GM18867 (cell line): Measurements from ENCODE around the gene PLXNA1.

Source experiments
- ATAC-seq: cut with Tn5 transposase; IDR thresholded peaks from one replicate; pipeline ENCODE4 v1.9.1; 2021; ENCODE audit warnings: mild to moderate bottlenecking, moderate library complexity; ENCODE audit not compliant: unreplicated experiment

PLXNA1 gene

DNA sequence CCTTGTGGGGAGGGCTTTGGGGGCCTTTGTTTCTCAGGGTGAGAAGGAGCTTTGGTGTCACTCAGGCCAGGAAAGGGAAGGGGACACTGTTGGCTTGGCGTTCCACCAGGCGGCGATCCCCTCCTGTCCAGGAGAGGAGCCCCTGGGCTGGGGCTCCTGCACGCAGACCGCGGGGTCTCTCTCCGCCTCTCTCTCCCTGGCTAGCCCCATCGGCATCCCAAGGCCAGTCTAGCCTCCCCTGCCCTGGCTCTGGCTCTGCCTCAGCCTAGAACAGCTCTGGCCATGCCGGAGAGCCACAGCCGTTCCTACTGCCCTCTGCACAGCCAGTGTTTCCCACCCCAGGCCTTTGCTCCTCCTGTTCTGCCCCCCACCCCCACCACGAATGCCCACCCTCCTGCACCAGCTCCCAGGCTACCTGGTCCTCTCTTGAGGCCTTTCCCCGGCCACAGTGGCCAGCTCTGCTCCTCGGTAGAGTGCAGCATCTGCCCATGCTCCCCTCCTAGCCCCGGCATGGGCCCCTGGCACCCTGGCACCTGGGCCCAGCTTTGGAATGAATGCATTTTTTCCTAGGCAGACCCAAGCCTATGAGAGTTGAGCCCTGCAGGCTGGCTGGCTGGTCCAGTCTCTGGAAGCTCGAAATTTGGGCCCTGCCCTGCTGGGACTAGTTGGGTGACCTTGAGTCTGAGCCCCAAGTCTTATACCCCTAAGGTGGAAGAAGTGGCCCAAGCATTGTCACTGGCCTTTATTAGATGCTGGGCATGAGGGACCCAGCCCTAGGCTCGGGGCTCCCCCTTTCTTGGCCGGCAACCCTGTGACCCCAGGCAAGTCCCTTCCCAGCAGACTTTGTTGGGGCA is 2.4 kb downstream of the PLXNA1 start:
- no peak for ATAC-seq

DNA sequence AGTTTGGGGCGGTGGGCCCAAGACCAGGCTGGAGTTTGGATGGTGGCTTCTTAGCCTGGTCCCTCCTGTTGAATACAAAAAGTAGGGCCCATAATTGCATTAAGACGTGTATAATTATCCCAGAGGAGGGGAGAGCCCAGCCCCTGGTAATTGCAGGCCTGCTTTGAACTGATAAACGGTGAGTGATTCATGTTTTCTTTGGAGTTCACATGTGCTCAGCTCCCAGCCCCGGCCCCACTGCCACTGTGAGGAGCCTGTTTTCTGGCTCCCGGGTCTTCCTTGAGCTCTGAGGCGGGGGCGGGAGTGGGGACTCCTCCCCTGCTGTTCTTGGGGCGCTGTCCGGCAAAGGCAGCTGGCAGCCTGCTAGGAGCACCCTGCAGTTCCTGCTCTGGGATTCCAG is 3.1 kb downstream of the PLXNA1 start:
- no peak for ATAC-seq

DNA sequence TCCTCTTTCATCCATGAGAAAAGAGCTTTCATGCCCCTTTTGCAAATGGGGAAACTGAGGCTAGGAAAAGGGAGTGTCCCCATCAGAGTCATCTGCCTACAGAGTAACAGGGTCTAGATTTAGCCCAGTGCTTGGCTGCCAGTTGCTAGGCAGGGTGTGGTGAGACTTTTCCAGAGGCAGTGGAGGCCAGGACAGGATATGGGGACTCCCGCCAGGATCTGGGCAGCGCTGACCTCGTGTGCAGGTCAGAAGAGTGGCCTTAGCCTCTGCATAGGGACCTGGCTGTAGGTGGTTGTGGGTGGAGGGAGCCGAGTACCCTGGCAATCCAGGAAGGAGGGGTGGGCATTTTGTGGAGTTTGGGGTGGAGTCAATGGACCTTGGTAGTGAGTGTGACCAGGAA is 4.2 kb downstream of the PLXNA1 start:
- no peak for ATAC-seq

DNA sequence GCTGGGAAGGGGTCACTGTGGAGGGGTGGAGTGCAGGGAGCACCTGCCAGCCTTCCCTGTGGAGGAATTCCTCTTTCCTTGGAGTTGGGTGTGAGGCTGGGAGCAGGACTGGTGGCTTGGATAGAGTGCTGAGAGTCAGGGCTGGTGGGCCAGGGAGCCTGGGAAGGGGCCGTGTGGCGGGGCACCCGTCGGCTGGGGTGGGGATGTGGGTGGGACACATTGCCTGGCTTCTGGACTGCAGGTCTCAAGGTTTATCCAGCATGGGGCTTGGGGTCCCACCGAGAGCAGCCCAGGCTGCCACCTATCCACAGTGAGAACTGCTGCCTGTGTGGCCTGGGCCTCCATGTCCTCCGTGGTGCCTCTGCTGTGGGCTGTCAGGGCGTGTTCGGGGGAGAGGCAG is 4.7 kb downstream of the PLXNA1 start:
- ATAC-seq: no peak

DNA sequence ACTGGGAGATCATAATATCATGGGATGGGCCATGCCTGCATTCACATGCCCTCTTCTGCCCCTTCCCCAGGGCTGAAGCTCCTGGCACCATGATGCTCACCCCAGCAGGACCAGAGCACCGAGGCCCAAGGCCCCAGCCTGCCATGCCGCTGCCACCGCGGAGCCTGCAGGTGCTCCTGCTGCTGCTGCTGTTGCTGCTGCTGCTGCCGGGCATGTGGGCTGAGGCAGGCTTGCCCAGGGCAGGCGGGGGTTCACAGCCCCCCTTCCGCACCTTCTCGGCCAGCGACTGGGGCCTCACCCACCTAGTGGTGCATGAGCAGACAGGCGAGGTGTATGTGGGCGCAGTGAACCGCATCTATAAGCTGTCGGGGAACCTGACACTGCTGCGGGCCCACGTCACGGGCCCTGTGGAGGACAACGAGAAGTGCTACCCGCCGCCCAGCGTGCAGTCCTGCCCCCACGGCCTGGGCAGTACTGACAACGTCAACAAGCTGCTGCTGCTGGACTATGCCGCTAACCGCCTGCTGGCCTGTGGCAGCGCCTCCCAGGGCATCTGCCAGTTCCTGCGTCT is 5.6 kb downstream of the PLXNA1 start:
- ATAC-seq: no peak

DNA sequence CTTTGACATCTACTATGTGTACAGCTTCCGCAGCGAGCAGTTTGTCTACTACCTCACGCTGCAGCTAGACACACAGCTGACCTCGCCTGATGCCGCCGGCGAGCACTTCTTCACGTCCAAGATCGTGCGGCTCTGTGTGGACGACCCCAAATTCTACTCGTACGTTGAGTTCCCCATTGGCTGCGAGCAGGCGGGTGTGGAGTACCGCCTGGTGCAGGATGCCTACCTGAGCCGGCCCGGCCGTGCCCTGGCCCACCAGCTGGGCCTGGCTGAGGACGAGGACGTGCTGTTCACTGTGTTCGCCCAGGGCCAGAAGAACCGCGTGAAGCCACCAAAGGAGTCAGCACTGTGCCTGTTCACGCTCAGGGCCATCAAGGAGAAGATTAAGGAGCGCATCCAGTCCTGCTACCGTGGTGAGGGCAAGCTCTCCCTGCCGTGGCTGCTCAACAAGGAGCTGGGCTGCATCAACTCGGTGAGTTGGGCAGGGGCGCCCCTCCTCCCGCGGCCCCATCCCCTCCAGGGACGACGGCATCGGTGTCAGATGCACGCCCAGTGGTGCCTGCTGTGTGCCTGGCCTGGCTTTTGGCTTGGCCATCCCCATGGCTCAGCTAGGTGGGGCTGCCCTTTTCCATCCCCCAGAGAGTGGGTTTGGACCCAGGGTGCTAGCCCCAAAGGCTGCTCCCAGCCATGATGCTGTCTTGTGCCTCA is 6.6 kb downstream of the PLXNA1 start:
- ATAC-seq: no peak

DNA sequence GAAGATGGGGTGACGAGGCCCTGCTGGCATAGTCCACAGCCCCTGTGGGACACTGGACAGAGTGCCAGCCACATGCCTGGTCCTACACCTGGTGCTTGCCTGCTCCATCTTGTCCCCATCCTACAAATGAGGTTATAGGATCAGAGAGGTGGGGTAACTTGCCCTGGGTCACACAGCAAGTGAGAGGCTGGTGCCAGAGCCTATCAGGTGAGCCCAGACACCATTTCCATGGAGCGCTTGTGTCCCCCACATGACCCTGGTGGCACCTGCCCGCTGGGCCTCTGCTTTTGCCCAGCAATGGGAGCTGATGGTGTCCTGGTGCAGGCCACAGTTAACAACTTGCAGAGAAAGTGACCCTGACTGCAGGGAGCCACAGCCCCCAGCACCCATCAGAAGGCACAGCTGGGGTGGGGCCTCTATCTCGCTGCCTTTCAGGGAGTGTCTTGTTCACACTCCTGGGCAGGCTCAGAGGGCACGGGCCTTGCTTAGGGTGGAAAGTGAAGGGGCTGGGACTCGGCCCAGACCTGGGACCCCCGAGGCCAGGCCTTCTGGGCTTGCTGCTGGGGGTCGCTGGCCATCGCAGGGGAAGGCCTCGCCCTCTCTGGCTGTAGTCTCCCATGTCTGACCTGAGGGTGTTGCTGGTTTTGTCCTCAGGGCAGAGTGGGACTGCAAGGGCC is 7.2 kb downstream of the PLXNA1 start:
- no peak for ATAC-seq

DNA sequence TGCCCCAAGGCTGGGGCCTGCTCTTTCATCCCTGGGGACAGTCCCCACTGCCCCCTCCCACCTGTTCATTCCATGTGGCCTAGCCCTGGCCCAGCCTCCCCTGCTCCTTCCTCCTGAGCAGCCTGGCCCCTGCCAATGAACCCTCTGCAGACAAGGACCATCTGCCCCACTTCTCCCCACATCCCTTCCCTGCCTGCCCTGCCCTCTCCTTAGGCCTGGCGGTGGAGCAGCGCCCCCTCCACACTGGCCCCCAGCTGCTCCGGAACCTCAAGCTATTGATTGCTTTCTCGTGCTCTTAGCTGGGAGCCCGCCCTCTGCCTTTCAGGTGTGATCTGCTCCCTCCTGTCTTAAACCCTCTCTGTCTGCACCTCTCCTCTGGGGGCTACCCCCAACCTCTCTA is 8.0 kb downstream of the PLXNA1 start:
- no peak for ATAC-seq

DNA sequence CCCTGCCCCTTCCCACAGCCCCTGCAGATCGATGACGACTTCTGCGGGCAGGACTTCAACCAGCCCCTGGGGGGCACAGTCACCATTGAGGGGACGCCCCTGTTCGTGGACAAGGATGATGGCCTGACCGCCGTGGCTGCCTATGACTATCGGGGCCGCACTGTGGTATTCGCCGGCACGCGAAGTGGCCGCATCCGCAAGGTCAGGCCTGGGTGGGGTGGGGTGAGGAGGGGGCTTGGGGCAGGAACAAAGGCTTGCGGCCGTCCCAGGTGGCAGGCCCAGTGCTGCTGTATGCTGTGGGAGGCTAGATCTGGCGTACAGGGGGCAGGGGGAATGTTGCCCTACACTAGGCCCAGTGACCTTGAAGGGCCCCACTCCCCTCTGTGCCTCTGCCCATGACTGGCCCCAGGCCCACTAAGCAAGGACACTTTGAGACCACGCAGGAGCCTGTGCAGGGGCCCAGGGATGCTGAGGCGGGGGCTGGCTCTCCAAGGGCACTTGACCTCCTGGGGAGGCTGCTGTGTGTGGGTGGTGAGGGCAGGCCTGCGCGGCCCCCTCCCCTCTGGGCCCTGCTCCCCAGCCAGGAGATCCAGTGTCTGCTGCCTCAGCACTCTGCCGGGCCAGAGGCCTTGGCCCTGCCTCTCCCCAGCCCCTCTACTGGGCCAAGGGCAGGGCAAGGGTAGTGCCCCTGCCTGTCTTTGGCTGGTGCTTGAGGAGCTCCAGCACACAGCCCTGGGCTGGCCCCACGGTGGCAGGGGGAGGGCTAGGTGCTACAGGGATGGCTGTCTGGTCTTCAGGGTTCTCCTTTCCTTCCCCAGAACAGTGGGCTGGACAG is 8.7 kb downstream of the PLXNA1 start:
- ATAC-seq: no peak

DNA sequence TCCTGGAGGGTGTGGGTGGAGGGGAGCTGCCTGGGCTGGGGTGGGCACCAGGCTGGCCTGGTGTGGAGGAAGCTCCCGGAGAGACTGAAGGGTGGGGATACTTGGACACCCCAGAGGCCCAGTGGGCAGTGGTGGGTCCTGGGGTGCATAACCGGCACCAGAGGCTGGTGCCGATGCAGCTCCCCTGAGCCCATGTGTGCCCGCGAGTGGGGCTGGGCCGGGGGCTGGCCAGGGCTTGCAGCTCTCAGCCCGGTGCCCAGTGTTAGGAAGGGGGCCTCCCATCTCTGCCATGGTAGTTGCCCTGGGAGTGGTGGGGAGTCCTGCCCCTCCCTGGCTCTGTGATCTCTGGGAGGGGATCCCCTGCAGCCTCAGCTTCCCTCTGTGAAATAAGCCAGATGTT is 9.3 kb downstream of the PLXNA1 start:
- ATAC-seq: no peak

DNA sequence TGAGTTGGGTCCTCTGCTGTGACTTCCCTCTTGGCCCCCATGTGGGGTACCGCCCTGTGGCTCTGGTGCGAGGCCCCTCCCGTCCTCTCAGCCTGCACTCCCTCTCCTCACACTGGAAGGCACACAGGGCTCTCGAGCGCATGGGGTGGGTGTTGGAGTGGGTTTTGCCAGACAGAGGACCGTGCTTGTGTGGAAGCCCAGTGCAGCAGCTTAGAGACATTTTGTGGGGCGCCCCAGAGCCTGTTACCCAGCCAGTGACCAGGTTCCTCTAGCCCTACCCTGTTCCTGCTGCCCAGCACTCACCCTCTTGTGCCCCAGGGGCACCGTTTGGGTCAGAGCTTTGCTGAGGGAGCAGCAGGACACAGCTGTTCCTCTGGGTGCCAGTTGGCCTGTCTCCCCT is 9.9 kb downstream of the PLXNA1 start:
- ATAC-seq: no peak

DNA sequence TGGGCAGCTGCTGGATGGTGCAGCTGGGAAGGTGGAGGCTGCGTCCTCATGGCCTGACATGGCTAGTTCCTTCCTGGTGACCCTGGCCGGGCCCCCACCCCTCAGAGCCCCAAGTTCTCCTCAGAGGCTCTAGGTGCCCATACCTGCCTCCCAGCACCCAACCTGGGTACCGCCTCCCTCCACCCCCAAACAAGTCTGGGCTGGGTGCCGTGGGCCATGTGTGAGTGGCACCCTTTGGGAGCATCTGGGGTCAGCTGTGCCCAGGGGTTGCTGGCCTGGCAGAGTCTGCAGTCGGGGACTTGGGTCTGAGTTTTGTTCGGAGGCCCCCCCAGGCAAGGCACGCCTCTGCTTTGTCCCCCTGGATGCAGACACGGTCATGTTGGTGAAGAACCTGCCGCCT is 10.5 kb downstream of the PLXNA1 start:
- ATAC-seq: no peak

DNA sequence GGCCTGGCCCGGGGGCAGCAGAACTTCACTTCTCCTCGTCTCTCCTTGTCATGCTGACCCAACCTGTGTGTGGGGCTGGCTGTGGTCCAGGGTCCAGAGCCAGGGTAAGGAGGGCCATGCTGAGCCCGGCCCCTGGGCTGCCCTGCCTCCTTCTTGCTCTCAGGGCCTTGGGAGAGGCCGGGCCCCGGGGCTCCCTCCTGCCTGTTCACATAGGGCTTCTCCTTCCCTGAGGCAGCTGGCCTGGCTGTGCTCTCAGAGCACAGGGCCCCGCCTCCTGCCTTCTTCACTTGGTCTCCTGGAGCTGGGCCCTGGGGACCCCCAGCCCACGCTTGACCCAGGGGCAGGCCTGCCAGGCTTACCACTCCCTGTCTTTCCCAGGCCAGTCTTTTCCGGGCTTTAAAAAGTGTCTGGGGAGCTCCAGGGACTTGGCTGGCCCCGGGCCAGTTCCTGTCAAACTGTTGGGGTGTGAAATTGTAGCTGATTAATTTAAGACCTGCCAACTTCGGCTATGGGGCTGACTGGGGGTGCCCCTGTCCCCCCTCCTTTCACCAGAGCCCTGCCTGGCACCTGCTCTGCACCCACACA is 11.8 kb downstream of the PLXNA1 start:
- ATAC-seq: no peak

DNA sequence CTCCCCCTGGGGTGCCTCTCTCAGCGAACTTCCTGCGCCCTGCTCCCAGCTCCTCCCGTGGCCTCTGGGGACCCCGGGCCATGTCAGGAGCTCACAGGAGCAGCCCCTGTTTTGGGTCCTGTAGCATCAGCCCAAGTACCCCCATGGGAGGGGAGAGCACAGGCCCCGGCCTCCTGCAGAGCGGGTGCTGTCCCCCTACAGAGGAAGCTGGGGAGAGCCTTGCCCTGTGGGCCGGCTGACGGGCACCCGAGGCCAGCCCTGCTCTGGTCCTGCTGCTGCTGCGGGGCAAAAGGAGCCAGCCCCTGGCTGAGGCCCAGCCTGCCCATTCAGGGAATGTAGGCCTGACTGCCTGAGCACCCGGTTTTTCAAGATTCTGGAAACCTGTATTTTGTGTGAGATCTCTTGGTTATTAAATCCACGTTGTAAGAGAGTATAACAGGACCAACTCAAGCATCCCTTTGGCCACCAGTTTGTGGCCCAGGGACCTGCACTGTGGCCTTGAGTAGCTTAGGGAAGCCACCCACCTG is 12.4 kb downstream of the PLXNA1 start:
- ATAC-seq: no peak

DNA sequence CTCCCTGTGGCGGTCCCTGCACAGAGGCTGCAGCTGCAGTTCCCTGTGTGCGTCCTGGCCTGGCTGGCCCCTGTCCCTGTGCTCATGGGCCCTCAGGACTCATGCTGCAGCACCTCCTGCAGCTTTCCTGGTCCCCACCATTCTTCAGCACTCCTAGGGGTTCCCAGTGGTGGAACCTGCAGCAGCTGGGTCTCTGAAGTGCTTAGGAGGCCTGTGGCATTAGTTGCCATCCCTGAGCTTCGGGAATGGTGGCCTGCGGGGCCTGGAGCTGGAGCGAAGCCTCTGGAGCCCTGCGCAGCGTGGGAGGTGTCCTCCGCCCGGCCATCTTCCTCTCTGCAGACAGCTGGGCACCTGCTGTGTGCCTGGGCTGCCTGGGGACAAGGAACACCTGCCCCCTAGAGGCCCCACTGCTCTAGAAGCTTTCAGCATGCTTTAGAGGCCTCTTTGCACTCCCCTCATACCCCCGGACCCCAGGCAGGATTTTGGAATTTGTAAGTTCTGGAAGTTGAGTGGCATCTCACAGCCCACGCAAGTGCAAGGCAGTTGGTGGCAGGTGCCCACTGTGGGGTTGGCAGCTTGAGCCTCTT is 13.1 kb downstream of the PLXNA1 start:
- no peak for ATAC-seq

DNA sequence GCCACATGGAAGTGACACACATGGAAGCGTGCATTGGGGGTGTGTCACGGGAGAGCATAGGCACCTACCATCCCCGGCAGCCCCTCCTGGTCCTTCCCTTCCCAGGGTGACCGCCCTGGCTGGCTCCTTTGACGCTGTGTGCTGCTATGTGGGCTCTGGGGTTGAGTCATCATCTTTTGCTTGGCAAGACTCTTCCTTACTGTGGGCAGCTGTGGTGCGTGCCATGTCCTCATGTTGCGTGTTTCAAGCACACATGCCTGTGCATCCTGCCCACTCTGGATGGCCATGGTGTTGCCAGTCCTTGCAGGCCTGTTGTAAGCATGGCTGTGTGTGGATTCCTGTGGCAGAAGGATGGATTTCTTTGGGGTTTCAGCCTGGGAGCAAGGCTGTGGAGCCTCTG is 14.0 kb downstream of the PLXNA1 start:
- no peak for ATAC-seq

DNA sequence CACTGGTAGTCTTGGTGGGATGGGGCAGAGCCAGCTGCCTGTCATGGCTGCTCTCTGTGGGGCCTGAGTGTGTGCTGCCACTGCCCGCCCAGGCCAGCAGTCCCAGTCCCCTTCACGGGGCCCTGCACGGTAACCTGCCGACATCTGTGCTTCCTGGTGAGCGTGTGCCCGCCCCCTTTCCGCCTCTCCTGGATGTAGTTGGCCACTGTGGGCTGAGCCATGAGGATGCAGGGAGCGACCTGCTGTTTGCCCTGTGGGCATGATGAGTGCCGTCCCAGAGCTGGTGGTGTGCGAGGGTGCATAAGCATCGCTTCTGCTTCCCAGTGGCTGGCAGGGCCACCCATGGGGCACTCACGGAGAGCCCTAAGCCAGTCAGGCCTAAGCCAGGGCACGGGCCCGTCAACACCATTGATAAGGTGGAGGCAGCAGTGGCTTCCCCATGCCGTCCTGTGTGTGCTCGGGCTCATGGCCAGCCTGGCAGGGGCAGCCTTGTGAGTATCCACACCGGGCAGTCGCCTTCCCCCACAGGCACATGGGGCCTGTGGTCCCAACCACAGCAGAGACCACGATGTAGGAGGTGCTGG is 14.6 kb downstream of the PLXNA1 start:
- no peak for ATAC-seq

DNA sequence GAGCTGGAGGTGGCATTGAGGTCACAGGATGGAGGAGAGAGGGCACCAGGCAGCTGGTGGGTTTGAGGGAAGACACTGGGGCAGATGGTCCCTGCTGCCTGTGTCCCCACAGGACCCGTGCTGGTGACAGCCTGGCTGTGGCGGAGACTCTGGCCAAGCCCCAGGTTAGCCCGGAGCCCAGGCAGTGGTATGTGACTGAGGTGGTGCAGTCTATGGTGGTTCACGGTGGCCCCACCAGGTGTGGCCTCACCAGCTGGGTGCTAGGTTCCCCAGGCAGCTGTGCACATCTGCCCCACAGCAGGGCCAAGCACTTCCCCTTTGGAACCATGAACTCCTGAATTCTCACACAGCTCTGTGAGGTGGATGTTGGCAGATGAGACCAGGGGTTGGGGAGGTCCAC is 15.4 kb downstream of the PLXNA1 start:
- no peak for ATAC-seq

DNA sequence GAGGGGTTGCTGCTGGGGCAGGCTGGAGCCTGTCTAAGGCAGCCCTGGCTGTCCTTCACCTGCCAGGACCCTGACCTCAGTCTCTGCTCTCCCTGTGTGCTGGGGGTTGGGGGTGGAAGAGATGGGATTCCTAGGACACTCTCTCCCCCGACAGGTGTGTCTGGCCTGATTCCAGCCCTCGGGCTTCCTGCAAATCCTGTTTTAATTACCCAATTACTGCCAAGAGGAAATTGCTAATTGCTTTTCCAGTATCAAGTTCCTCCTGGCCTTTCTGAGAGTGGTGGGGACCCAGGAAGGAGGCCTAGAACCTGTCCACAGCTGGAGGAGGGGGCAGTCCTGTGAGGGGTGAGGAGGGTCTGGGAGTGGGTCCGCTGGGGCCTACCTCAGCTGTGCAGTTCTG is 15.8 kb downstream of the PLXNA1 start:
- ATAC-seq: no peak
